ACC112 (cell line): Measurements from ENCODE around the gene TMEM271.

ENCODE experiments used
- H2AFZ ChIP-seq: fragments of 200-600 bp; sonication (generic); one replicate; pipeline ENCODE4 v1.6.0; 2017; ENCODE audit warnings: antibody characterized with exemption, low read length; ENCODE audit not compliant: unreplicated experiment
- H3K27ac ChIP-seq: fragments of 200-600 bp; sonication (generic); 2 replicates; pipeline ENCODE4 v1.5.1; 2014; ENCODE audit warnings: low read depth, mild to moderate bottlenecking, antibody characterized with exemption, low read length, moderate library complexity
- H3K27me3 ChIP-seq: fragments of 200-600 bp; sonication (generic); 2 replicates; pipeline ENCODE4 v1.6.1; 2014; ENCODE audit warnings: mild to moderate bottlenecking, antibody characterized with exemption, low read length, moderate library complexity, mixed read lengths; ENCODE audit not compliant: insufficient read depth
- H3K36me3 ChIP-seq: fragments of 200-600 bp; sonication (generic); 2 replicates; pipeline ENCODE4 v1.6.1; 2016; ENCODE audit warnings: mild to moderate bottlenecking, antibody characterized with exemption, low read length, moderate library complexity, mixed read lengths; ENCODE audit not compliant: insufficient read depth
- H3K4me1 ChIP-seq: fragments of 200-600 bp; sonication (generic); one replicate; pipeline ENCODE4 v1.6.1; 2016; ENCODE audit warnings: low read length, mixed read lengths; ENCODE audit not compliant: insufficient read depth, unreplicated experiment, control insufficient read depth
- H3K4me3 ChIP-seq: fragments of 200-600 bp; sonication (generic); 2 replicates; pipeline ENCODE4 v1.5.1; 2014; ENCODE audit warnings: mild to moderate bottlenecking, low read depth, low read length
- H3K79me2 ChIP-seq: fragments of 200-600 bp; sonication (generic); one replicate; pipeline ENCODE4 v1.6.0; 2016; ENCODE audit warnings: low read length; ENCODE audit not compliant: control insufficient read depth, unreplicated experiment, insufficient read depth

TMEM271 gene

DNA sequence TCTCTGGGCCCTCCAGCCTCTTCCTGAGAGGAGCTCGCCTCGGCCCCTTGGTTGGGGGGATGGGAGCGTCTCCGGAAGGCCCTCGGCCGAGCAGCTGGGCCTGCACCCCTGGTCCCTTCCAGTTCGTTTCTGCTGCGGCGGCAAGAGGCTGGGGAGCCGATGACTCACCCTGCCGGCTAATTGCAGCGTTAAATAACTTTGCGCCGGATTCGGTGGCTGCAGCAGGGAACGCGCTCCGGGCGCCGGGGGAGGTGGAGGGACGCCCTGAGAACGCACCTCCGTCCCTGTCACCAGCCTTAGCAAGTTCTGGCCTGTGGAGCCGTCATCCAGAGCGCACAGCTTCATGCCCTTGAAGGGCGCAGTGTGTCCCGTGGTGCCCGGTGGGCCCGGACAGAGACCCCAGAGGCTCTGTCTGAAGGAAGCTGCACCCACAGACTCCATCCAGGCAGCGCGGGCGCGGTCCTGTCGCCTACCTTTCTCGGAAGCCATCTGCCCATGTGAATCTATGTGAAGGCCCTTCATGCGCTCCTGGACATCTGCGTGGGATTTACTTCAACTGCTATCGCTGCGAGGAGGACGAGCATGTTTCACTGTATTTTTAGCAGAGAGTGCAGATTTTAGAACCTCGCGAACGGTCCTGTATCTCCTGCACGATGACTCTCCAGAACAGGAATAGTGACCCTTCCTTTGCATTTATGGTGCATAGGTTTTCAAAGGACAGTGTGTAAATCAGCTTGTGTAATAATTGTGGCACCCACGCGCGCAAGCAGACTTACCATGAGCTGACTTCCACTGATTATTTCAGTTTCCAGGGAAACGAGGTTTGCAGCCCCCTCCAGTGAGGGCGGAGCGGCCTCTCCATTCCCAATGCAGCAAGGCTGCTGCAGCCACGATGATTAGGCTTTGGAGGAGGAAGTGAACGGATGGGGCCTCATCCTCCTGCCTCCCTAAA is 1.7 kb upstream of the TMEM271 start:
- H3K4me1 ChIP-seq: peaks cover 3% of the 10 kb centered on the region
- H2AFZ ChIP-seq: no peak overlapping the region
- peak overlapping the region; percentile 21; the same call in 1 of the 2 replicates for H3K4me3 ChIP-seq
- H3K27me3 ChIP-seq: peaks cover 84% of the 10 kb centered on the region
- no peak overlapping the region for H3K27ac ChIP-seq
- H3K36me3 ChIP-seq: no peaks in the 10 kb centered on the region
- no peaks in the 10 kb centered on the region for H3K79me2 ChIP-seq

GRCh38 chr4:576991-577498 is 950 bp upstream of the TMEM271 start:
- no peak overlapping the region for H2AFZ ChIP-seq
- no peak overlapping the region for H3K27ac ChIP-seq
- no peaks in the 10 kb centered on the region for H3K36me3 ChIP-seq
- no peaks in the 10 kb centered on the region for H3K79me2 ChIP-seq
- H3K4me3 ChIP-seq: peak overlapping the region; percentile 21; the same call in 1 of the 2 replicates
- H3K4me1 ChIP-seq: peaks cover 3% of the 10 kb centered on the region
- H3K27me3 ChIP-seq: peaks cover 85% of the 10 kb centered on the region

DNA sequence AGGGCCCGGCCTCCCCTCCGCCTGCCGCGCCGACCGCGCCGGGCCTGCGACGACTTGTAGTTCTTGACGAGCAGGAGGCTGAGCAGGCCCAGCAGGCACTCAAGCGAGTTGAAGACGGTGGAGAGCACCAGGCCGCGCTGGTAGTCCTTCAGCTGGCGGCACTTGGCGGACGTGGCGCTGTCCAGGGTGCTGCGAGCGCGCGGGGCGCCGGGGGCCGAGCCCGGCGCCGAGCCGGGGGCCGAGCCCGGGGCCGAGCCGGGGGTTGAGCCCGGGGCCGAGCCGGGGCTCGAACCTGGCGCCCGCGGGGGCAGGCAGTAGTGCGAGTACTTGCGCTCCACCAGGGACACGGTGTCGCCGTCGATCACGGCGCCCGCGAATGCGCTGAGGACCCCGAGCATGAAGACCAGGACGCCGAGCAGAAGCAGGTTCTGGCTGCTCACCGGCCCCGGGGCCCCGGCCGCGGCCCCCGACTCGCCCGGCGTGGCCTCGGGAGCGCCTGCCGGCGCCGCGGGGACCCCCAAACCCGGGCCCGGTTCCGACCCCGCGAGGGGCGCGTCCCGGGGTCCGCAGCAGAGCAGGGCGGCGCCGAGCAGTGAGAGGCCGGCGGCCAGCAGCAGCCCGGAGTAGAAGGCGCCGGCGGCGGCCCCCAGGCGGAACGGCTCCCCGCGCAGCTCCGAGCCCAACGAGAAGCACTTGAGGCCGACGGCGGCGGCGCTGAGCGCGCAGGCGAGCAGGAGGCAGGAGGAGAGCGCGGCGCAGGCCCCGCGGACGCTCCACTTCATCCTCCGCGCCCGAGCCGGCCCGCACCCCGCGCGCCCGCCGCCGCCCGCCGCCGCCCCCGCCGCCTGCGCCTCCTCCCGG is 584 bp downstream of the TMEM271 start:
- H3K36me3 ChIP-seq: no peaks in the 10 kb centered on the region
- no peak overlapping the region for H3K27ac ChIP-seq
- H3K27me3 ChIP-seq: peaks cover 84% of the 10 kb centered on the region
- no peak overlapping the region for H3K4me3 ChIP-seq
- no peak overlapping the region for H2AFZ ChIP-seq
- peaks cover 3% of the 10 kb centered on the region for H3K4me1 ChIP-seq
- no peaks in the 10 kb centered on the region for H3K79me2 ChIP-seq

GRCh38 chr4:574346-575161 is 1.5 kb downstream of the TMEM271 start:
- Histone ChIP-seq H3K4me1 (peaks cover 3% of the 10 kb centered on the region), H3K36me3 (no peaks in the 10 kb centered on the region), H3K4me3 (no peak overlapping the region), H3K27me3 (peaks cover 85% of the 10 kb centered on the region), H3K79me2 (no peaks in the 10 kb centered on the region), H3K27ac (no peak overlapping the region), H2AFZ (no peak overlapping the region)

GRCh38 chr4:573122-573892 is 2.8 kb downstream of the TMEM271 start:
- H3K36me3 ChIP-seq: no peaks in the 10 kb centered on the region
- H3K27ac ChIP-seq: no peak overlapping the region
- no peaks in the 10 kb centered on the region for H3K79me2 ChIP-seq
- H3K27me3 ChIP-seq: peaks cover 80% of the 10 kb centered on the region
- no peak overlapping the region for H2AFZ ChIP-seq
- H3K4me3 ChIP-seq: no peak overlapping the region
- H3K4me1 ChIP-seq: peaks cover 3% of the 10 kb centered on the region

GRCh38 chr4:572594-572993 is 3.5 kb downstream of the TMEM271 start:
- Histone ChIP-seq H3K4me3 (no peak overlapping the region), H3K79me2 (no peaks in the 10 kb centered on the region), H3K27me3 (peaks cover 73% of the 10 kb centered on the region), H3K4me1 (peaks cover 3% of the 10 kb centered on the region), H2AFZ (no peak overlapping the region), H3K27ac (no peak overlapping the region), H3K36me3 (no peaks in the 10 kb centered on the region)

- H3K36me3 ChIP-seq: no peaks in the 10 kb centered on the region
- H3K4me1 ChIP-seq: no peaks in the 10 kb centered on the region
- H3K27ac ChIP-seq: no peak overlapping the region
- H2AFZ ChIP-seq: no peak overlapping the region
- peaks cover 67% of the 10 kb centered on the region for H3K27me3 ChIP-seq
- H3K79me2 ChIP-seq: no peaks in the 10 kb centered on the region
- H3K4me3 ChIP-seq: no peak overlapping the region
Observed at GRCh38 chr4:571838-572572, 4.1 kb downstream of the TMEM271 start.

GRCh38 chr4:570754-571153 is 5.3 kb downstream of the TMEM271 start:
- H3K36me3 ChIP-seq: no peaks in the 10 kb centered on the region

GRCh38 chr4:569958-570667 is 6.0 kb downstream of the TMEM271 start:
- no peaks in the 10 kb centered on the region for H3K4me1 ChIP-seq
- no peak overlapping the region for H2AFZ ChIP-seq
- no peak overlapping the region for H3K27ac ChIP-seq
- no peaks in the 10 kb centered on the region for H3K36me3 ChIP-seq
- H3K79me2 ChIP-seq: no peaks in the 10 kb centered on the region
- peaks cover 61% of the 10 kb centered on the region for H3K27me3 ChIP-seq
- H3K4me3 ChIP-seq: no peak overlapping the region

More at GRCh38 chr4:570754-571153, 5.3 kb downstream of the TMEM271 start:
- Histone ChIP-seq H3K79me2 (no peaks in the 10 kb centered on the region), H2AFZ (no peak overlapping the region), H3K4me1 (no peaks in the 10 kb centered on the region), H3K4me3 (no peak overlapping the region), H3K27me3 (peaks cover 61% of the 10 kb centered on the region), H3K27ac (no peak overlapping the region)
